HEK293 (cell line): Measurements from ENCODE around the gene PKIG.

ENCODE experiments used
- CTCF ChIA-PET: fragments of 350-600 bp; formaldehyde crosslinking; extraction: SDS; loops from one replicate; lab custom pipeline; 2021; ENCODE audit warnings: antibody characterized with exemption; lab: Yijun Ruan, JAX
- POLR2A ChIA-PET: fragments of 300-600 bp; formaldehyde crosslinking; extraction: SDS; loops from one replicate; lab custom pipeline; 2020; ENCODE audit warnings: antibody characterized with exemption, inconsistent platforms; lab: Yijun Ruan, JAX
- H3K27ac ChIP-seq: fragments of 200-500 bp; sonication (Bioruptor generic); 2 replicates; pipeline ENCODE4 v1.5.1; 2014; ENCODE audit warnings: low read depth, low read length, control low read depth, inconsistent platforms; ENCODE audit errors: extremely low read depth
- H3K36me3 ChIP-seq, 2 experiments: fragments of 200-500 bp in 1 of 2; sonication (Bioruptor generic) in 1 of 2; 1 replicate in 1 of 2; 2 replicates in 1 of 2; pipeline ENCODE4 v1.5.1; 2014 to 2017; ENCODE audit warnings: inconsistent platforms in 2 of 2, low read length in 2 of 2; ENCODE audit not compliant: control insufficient read depth in 2 of 2, insufficient read depth in 1 of 2
- H3K4me1 ChIP-seq: fragments of 200-500 bp; sonication (Bioruptor generic); 2 replicates; pipeline ENCODE4 v1.5.1; 2014; ENCODE audit warnings: mild to moderate bottlenecking, low read length, inconsistent platforms; ENCODE audit not compliant: control insufficient read depth, insufficient read depth
- H3K4me3 ChIP-seq: 2 replicates; pipeline ENCODE4 v1.5.1; 2011; ENCODE audit warnings: low read depth, mild to moderate bottlenecking, control low read depth, low read length, moderate library complexity
- H3K9me3 ChIP-seq: fragments of 200-500 bp; sonication (Bioruptor generic); 2 replicates; pipeline ENCODE4 v1.5.1; 2014; ENCODE audit warnings: low read depth, low read length, inconsistent platforms; ENCODE audit not compliant: control insufficient read depth, insufficient read depth
- BCL11A ChIP-seq: fragments of 450-650 bp; formaldehyde crosslinking; IDR thresholded peaks from 2 replicates; pipeline ENCODE4 v1.5.1; 2016; ENCODE audit warnings: low read depth, missing biosample characterization, missing genetic modification characterization
- BCL11B ChIP-seq: fragments of 450-650 bp; formaldehyde crosslinking; IDR thresholded peaks from 2 replicates; pipeline ENCODE4 v1.5.1; 2016; ENCODE audit warnings: low read depth, missing biosample characterization, missing genetic modification characterization
- HOXA7 ChIP-seq: sonication (generic); formaldehyde crosslinking; IDR thresholded peaks from 2 replicates; pipeline ENCODE4 v1.8.1; 2022; ENCODE audit warnings: missing genetic modification reagents, borderline replicate concordance
- MZF1 ChIP-seq: fragments of 450-650 bp; formaldehyde crosslinking; IDR thresholded peaks from 2 replicates; pipeline ENCODE4 v1.5.1; 2017; ENCODE audit warnings: missing biosample characterization, missing genetic modification characterization, borderline replicate concordance
- PRDM4 ChIP-seq: fragments of 450-650 bp; formaldehyde crosslinking; IDR thresholded peaks from 2 replicates; pipeline ENCODE4 v1.5.1; 2017; ENCODE audit warnings: missing biosample characterization, missing genetic modification characterization
- SP2 ChIP-seq: fragments of 450-650 bp; formaldehyde crosslinking; IDR thresholded peaks from 2 replicates; pipeline ENCODE4 v1.5.1; 2016; ENCODE audit warnings: missing biosample characterization, missing genetic modification characterization
- ZBTB10 ChIP-seq: fragments of 450-650 bp; formaldehyde crosslinking; IDR thresholded peaks from 2 replicates; pipeline ENCODE4 v1.5.1; 2016; ENCODE audit warnings: missing biosample characterization, missing genetic modification characterization
- ZBTB44 ChIP-seq: fragments of 450-650 bp; IDR thresholded peaks from 2 replicates; pipeline ENCODE4 v1.5.1; 2018; ENCODE audit warnings: missing biosample characterization, mild to moderate bottlenecking, missing genetic modification characterization
- ZNF10 ChIP-seq: fragments of 450-650 bp; formaldehyde crosslinking; IDR thresholded peaks from 2 replicates; pipeline ENCODE4 v1.5.1; 2017; ENCODE audit warnings: missing biosample characterization, missing genetic modification characterization
- ZNF18 ChIP-seq: fragments of 450-650 bp; formaldehyde crosslinking; IDR thresholded peaks from 2 replicates; pipeline ENCODE4 v1.5.1; 2016; ENCODE audit warnings: missing biosample characterization, missing genetic modification characterization
- ZNF239 ChIP-seq: fragments of 450-650 bp; formaldehyde crosslinking; IDR thresholded peaks from 2 replicates; pipeline ENCODE4 v1.5.1; 2016; ENCODE audit warnings: missing biosample characterization, missing genetic modification characterization
- ZNF26 ChIP-seq: fragments of 450-650 bp; formaldehyde crosslinking; IDR thresholded peaks from 2 replicates; pipeline ENCODE4 v1.5.1; 2016; ENCODE audit warnings: missing biosample characterization, missing genetic modification characterization
- ZNF274 ChIP-seq, 2 experiments: fragments of 200-500 bp in 1 of 2; fragments of 450-650 bp in 1 of 2; sonication (Bioruptor generic) in 1 of 2; formaldehyde crosslinking in 1 of 2; IDR thresholded peaks; 2 replicates each; pipeline versions ENCODE4 v1.5.1 to v1.6.1; 2014 to 2016; ENCODE audit warnings: borderline replicate concordance in 1 of 2, inconsistent platforms in 1 of 2, low read length in 1 of 2, missing biosample characterization in 1 of 2, missing genetic modification characterization in 1 of 2
- ZNF280D ChIP-seq: fragments of 450-650 bp; formaldehyde crosslinking; IDR thresholded peaks from 2 replicates; pipeline ENCODE4 v1.5.1; 2016; ENCODE audit warnings: missing biosample characterization, missing genetic modification characterization
- ZNF311 ChIP-seq: fragments of 450-650 bp; formaldehyde crosslinking; IDR thresholded peaks from 2 replicates; pipeline ENCODE4 v1.5.1; 2017; ENCODE audit warnings: missing biosample characterization, missing genetic modification characterization, borderline replicate concordance
- ZNF394 ChIP-seq: fragments of 450-650 bp; formaldehyde crosslinking; IDR thresholded peaks from 2 replicates; pipeline ENCODE4 v1.5.1; 2016; ENCODE audit warnings: missing biosample characterization, missing genetic modification characterization, mild to moderate bottlenecking, moderate library complexity, borderline replicate concordance
- ZNF558 ChIP-seq: fragments of 450-650 bp; formaldehyde crosslinking; IDR thresholded peaks from 2 replicates; pipeline ENCODE4 v1.5.1; 2016; ENCODE audit warnings: missing biosample characterization, missing genetic modification characterization
- ZNF677 ChIP-seq: fragments of 450-650 bp; IDR thresholded peaks from 2 replicates; pipeline ENCODE4 v1.5.0; 2018; ENCODE audit warnings: missing biosample characterization, mild to moderate bottlenecking, missing genetic modification characterization, moderate library complexity
- ZNF791 ChIP-seq: fragments of 450-650 bp; formaldehyde crosslinking; IDR thresholded peaks from 2 replicates; pipeline ENCODE4 v1.5.1; 2016; ENCODE audit warnings: missing biosample characterization, missing genetic modification characterization

PKIG gene

GRCh38 chr20:44619294-44619693, 36.9 kb downstream of the PKIG start:
- ChIA-PET CTCF (interaction anchor here (0.7 to 2.6 kb wide), 4 partner anchors 9 to 914 kb away, joined by 3 to 10 read pairs (median 6); no protein-coding TSS in a partner anchor), POLR2A (no interaction called here)
- no peaks in the 10 kb centered on the region for H3K4me1 ChIP-seq
- TF ChIP-seq BCL11B (tag by site-specific recombination) (no peak), ZNF558 (tag by site-specific recombination) (no peak), BCL11A (tag by site-specific recombination) (no peak), ZNF26 (no peak), PRDM4 (no peak), ZNF280D (tag by site-specific recombination) (no peak), HOXA7 (no peak), ZBTB44 (tag by site-specific recombination) (no peak), ZNF677 (no peak), ZNF791 (no peak), ZNF394 (no peak), ZNF18 (tag by site-specific recombination) (no peak), MZF1 (tag by site-specific recombination) (no peak), ZNF311 (tag by site-specific recombination) (no peak), ZNF239 (tag by site-specific recombination) (no peak), SP2 (no peak), ZBTB10 (tag by site-specific recombination) (no peak), ZNF274 (IDR thresholded peaks at IDR 0.05; ENCODE audit: low read length) (no peak), ZNF274 (tag by site-specific recombination; IDR thresholded peaks at IDR 0.05; ENCODE audit: borderline replicate concordance) (no peak), ZNF10 (tag by site-specific recombination) (no peak)
- H3K36me3 ChIP-seq, result peaks cover 0 to 76% of the 10 kb centered on the region in 2 experiments; a peak in 2 of 3 replicates
- H3K27ac ChIP-seq, result no peak overlapping the region
- no peaks in the 10 kb centered on the region for H3K9me3 ChIP-seq
- H3K4me3 ChIP-seq, result no peak overlapping the region
